ENCODE results near the gene PTPN1. TPM values are rescaled to one million over a fixed set of nuclear protein-coding genes. Genes with fewer than 3 reads are reported as not detected.
A peak's percentile ranks its signal among the peaks of the same experiment; 100 is the strongest.

The PTPN1 gene
- total and polyA plus RNA-seq, 10 of the 15 experiments (the other 5 are each of a cell fraction or from before 2014, with no cell fraction given), result 15.9 to 74.7 (median 43.9) TPM

- ATAC-seq (no peak), FAIRE-seq (no peak), DNase-seq (ENCODE audit: low read depth, low spot score) (no peak)
- H3K4me1 ChIP-seq (ENCODE audit: control insufficient read depth, insufficient read depth, low read length), result peaks cover 7% of the 10 kb centered on the region; the same call in 1 of the 2 replicates
- no peak overlapping the region for H3K9ac ChIP-seq (ENCODE audit: control insufficient read depth, insufficient read depth, low read length)
- in situ Hi-C loops (cut with MboI) (no loop called here), intact Hi-C loops (cut with micrococcal nuclease; ENCODE audit: unreplicated experiment) (no loop called here)
- H3K9me3 ChIP-seq (replicated peaks; ENCODE audit: control insufficient read depth, insufficient read depth, low read length), result no peaks in the 10 kb centered on the region; the same call in 2 of the 3 replicates
- peak overlapping the region; percentile 14; the same call in 1 of the 2 replicates for H3K27ac ChIP-seq (ENCODE audit: control insufficient read depth, insufficient read depth)
- SMC1A ChIA-PET (ENCODE audit: uncharacterized antibody, unreplicated experiment), result interaction anchor here (1.0 to 73.1 kb wide), 3 partner anchors 9 to 52 kb away, joined by 3 to 2799 read pairs (median 4); partner anchors contain the start of gene PTPN1
- H3K36me3 ChIP-seq (ENCODE audit: control insufficient read depth in 2 of 2, insufficient read depth in 2 of 2, low read length in 1 of 2), result peaks cover 13 to 44% of the 10 kb centered on the region in 2 experiments
- POLR2A ChIA-PET, result interaction anchor here (0.7 to 1.2 kb wide), 2 partner anchors 47 to 56 kb away, joined by 3 read pairs; no protein-coding TSS in a partner anchor
- RAD21 ChIA-PET (ENCODE audit: unreplicated experiment), result interaction anchor here (1.3 kb wide), 1 partner anchor 14 kb away, joined by 3 read pairs; no protein-coding TSS in a partner anchor
- H3K79me2 ChIP-seq (ENCODE audit: control insufficient read depth, insufficient read depth, low read length), result peaks cover 42% of the 10 kb centered on the region
- H2AFZ ChIP-seq (ENCODE audit: control insufficient read depth, low read depth, low read length), result no peak overlapping the region
- 0% methylated on average over 5 of the region's 5 CpGs for WGBS (ENCODE audit: insufficient coverage, insufficient replicate concordance, low lambda C conversion rate, missing lambda C conversion rate)
- CTCF ChIA-PET, result interaction anchor here (1.0 to 2.6 kb wide), 7 partner anchors 11 to 56 kb away, joined by 3 to 7 read pairs (median 3); no protein-coding TSS in a partner anchor
- BruUV-seq (replicated peaks), result no TSS peak
- no peaks in the 10 kb centered on the region for H3K27me3 ChIP-seq (replicated peaks in 1 of 2; ENCODE audit: control insufficient read depth in 2 of 2, insufficient read depth in 2 of 2, low read length in 1 of 2)
- H3K4me2 ChIP-seq (ENCODE audit: control insufficient read depth, insufficient read depth), result no peak overlapping the region
- H3K4me3 ChIP-seq, result no peak overlapping the region
- H4K20me1 ChIP-seq (ENCODE audit: control insufficient read depth, insufficient read depth), result no peaks in the 10 kb centered on the region
- TF ChIP-seq BMI1 (IDR thresholded peaks at IDR 0.05; ENCODE audit: borderline replicate concordance) (no peak), TCF12 (IDR thresholded peaks at IDR 0.05; ENCODE audit: low read depth, low read length) (no peak), ZBED1 (IDR thresholded peaks at IDR 0.05; ENCODE audit: borderline replicate concordance) (no peak), SMC3 (IDR thresholded peaks at IDR 0.05; ENCODE audit: borderline replicate concordance, low read length) (no peak), WRNIP1 (IDR thresholded peaks at IDR 0.05; ENCODE audit: borderline replicate concordance, low read depth, low read length) (no peak), CBFB (IDR thresholded peaks at IDR 0.05; ENCODE audit: low read depth) (no peak), RUNX3 (IDR thresholded peaks at IDR 0.05; ENCODE audit: low read length) (no peak), POLR2AphosphoS5 (IDR thresholded peaks at IDR 0.05; ENCODE audit: low read length) (no peak), RELB (IDR thresholded peaks at IDR 0.05; ENCODE audit: low read depth) (no peak), NFYA (IDR thresholded peaks at IDR 0.05; ENCODE audit: borderline replicate concordance, low read depth, low read length) (no peak), RFX5 (IDR thresholded peaks at IDR 0.05; ENCODE audit: low read depth, low read length) (no peak), ATF2 (IDR thresholded peaks at IDR 0.05; ENCODE audit: low read length) (no peak), ZSCAN29 (IDR thresholded peaks at IDR 0.05) (no peak), ZNF592 (IDR thresholded peaks at IDR 0.05) (no peak), SREBF1 (IDR thresholded peaks at IDR 0.05; ENCODE audit: low read length) (no peak)
- TF ChIP-seq, protein P1, sequence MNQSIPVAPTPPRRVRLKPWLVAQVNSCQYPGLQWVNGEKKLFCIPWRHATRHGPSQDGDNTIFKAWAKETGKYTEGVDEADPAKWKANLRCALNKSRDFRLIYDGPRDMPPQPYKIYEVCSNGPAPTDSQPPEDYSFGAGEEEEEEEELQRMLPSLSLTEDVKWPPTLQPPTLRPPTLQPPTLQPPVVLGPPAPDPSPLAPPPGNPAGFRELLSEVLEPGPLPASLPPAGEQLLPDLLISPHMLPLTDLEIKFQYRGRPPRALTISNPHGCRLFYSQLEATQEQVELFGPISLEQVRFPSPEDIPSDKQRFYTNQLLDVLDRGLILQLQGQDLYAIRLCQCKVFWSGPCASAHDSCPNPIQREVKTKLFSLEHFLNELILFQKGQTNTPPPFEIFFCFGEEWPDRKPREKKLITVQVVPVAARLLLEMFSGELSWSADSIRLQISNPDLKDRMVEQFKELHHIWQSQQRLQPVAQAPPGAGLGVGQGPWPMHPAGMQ (IDR thresholded peaks at IDR 0.05; ENCODE audit: borderline replicate concordance), result no peak
- TF ChIP-seq, protein P2, sequence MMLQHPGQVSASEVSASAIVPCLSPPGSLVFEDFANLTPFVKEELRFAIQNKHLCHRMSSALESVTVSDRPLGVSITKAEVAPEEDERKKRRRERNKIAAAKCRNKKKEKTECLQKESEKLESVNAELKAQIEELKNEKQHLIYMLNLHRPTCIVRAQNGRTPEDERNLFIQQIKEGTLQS (IDR thresholded peaks at IDR 0.05; ENCODE audit: borderline replicate concordance, extremely low read depth, low read depth, low read length), result no peak
Measured at GRCh38 chr20:50560867-50561266, 50.7 kb downstream of the PTPN1 start.

Measured in GM12878 (cell line).